Kidney (tissue), 11 donors: ENCODE results near the gene TRAF7. TPM values are rescaled to one million over a fixed set of nuclear protein-coding genes. Genes with fewer than 3 reads are reported as not detected.
"Not testable (repeated sequence)": the region's sequence is repeated elsewhere in the genome, so short reads cannot be mapped to it uniquely, and the experiment has no call there.

Source experiments
- DNase-seq, 5 donors: peaks; one replicate each; pipeline ENCODE4 v3.0.0-alpha.2; 2013 to 2020
- FAIRE-seq: peaks from 2 replicates; lab custom pipeline; 2012; peaks lifted over from hg19 to GRCh38; lab: Jason Lieb, UNC
- H3K27ac ChIP-seq, 2 donors: one replicate each; pipeline ENCODE4 v1.7.0; 2013; ENCODE audit warnings: low read depth in 2 of 2, low read length in 2 of 2, inconsistent platforms in 1 of 2
- H3K27me3 ChIP-seq: one replicate; pipeline ENCODE4 v1.7.1; 2013; ENCODE audit warnings: low read length, inconsistent platforms; ENCODE audit not compliant: control insufficient read depth, insufficient read depth
- H3K36me3 ChIP-seq, 3 donors: one replicate each; pipeline versions ENCODE4 v1.7.0 to v1.7.1; 2013; ENCODE audit warnings: low read length in 3 of 3, control low read depth in 1 of 3, inconsistent platforms in 1 of 3; ENCODE audit not compliant: insufficient read depth in 3 of 3, control insufficient read depth in 2 of 3
- H3K4me1 ChIP-seq, 3 donors: one replicate each; pipeline versions ENCODE4 v1.7.0 to v1.7.1; 2013; ENCODE audit warnings: low read length in 3 of 3, inconsistent platforms in 1 of 3, low read depth in 1 of 3; ENCODE audit not compliant: control insufficient read depth in 2 of 3, insufficient read depth in 2 of 3
- H3K4me3 ChIP-seq, 3 donors: one replicate each; pipeline versions ENCODE4 v1.7.0 to v1.8.1; 2013; ENCODE audit warnings: low read length in 3 of 3, control low read depth in 1 of 3, inconsistent platforms in 1 of 3
- H3K9ac ChIP-seq, 3 donors: one replicate each; pipeline versions ENCODE4 v1.7.0 to v1.7.1; 2013; ENCODE audit warnings: low read length in 3 of 3, control low read depth in 1 of 3, inconsistent platforms in 1 of 3
- H3K9me3 ChIP-seq, 3 donors: one replicate each; pipeline versions ENCODE4 v1.7.0 to v1.7.1; 2013; ENCODE audit warnings: low read length in 3 of 3, control low read depth in 1 of 3, inconsistent platforms in 1 of 3; ENCODE audit not compliant: control insufficient read depth in 2 of 3, insufficient read depth in 1 of 3
- intact Hi-C: fragments of 100-400 bp; cut with DNase I; formaldehyde crosslinking; loops from one replicate; pipeline ENCODE4 v1.11.1; 2022
- polyA plus RNA-seq: library from polyadenylated mRNA; stranded (reverse); fragments of 350-450 nt; fragmentation: Illumina TruSeq; extraction: RNeasy Lipid Tissue Mini Kit (QIAGEN cat#74804); gene quantifications from one replicate; pipeline ENCODE4 v1.2.3, GENCODE V29; 2014; ENCODE audit warnings: low read depth, low replicate concordance; ENCODE audit not compliant: insufficient read depth
- total RNA-seq: library from RNA; stranded (reverse); fragmentation: NEBNext Ultra II Directional; extraction: Animal tissue kit (Norgen Biotek cat#: 25700); gene quantifications from one replicate; pipeline ENCODE4 v1.2.1, GENCODE V29; 2021
- donor health status: control.
- donor health status: control.
- donor health status: DM: yes; HTN: yes; CAD: no.
- donor health status: Normal renal cell carcinoma (clear cell type).

Gene TRAF7
- total and polyA plus RNA-seq, 2 donors from 2014 or later, result 26.1 to 66.8 TPM

DNA sequence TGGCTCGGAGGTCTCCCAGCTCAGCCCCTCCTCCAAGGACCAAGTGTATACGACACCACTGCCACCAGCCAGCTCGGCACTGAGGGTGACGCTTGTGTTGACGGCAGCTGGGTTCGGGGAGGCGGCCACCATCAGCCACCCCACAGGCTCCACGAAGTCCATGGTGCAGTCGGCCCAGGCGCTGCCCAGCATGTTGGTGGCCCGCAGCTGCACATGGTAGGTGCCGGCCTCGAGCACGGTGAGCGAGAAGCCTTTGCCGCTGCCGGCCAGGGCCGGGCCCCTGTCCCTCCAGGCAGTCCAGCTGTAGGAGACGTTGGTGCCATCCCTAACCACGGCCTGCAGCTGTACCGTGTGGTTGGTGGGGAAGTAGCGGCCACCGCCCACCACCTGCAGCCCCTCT is 45.7 kb upstream of the TRAF7 start:
- H3K27ac ChIP-seq, H3K4me1 ChIP-seq, FAIRE-seq, H3K36me3 ChIP-seq, H3K27me3 ChIP-seq, intact Hi-C loops, H3K9ac ChIP-seq, H3K4me3 ChIP-seq, H3K9me3 ChIP-seq: not testable (repeated sequence)
- peak in 1 of 5 donors; percentile 51 for DNase-seq

DNA sequence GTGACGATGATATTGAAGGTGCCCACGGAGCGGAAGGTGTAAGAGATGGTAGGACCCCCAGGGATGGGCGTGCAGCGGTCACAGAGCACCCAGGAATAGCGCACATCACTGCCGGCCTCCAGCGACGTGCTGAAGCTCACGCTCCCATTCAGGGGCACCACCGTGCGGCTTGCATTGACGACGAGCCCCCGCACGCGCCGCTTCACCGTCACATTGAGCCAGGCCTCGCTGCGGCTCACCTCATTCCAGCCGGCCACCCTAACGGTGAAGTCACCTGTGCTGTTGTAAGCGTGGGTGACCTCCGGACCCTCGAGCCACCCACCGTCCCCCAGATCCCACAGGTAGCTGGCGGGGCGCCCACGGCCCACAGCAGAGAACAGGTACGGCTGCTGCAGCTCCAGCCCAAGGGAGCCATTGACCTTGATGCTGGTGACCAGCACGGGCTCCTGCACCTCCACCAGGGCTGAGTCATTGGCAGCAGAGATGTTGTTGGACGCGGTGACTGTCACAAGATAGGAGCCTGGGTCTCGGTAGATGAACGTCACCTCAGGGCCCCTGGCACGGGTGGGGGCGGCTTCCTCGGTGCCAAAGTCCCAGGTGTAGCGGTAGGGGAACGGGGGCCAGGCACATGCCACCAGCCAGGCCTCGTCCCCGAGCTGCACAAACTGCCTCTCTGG is 45.1 kb upstream of the TRAF7 start:
- H3K27me3 ChIP-seq, H3K4me3 ChIP-seq, H3K9me3 ChIP-seq, H3K4me1 ChIP-seq, H3K9ac ChIP-seq, H3K27ac ChIP-seq, intact Hi-C loops, H3K36me3 ChIP-seq, FAIRE-seq: not testable (repeated sequence)
- DNase-seq, result peak in 1 of 5 donors; percentile 59

DNA sequence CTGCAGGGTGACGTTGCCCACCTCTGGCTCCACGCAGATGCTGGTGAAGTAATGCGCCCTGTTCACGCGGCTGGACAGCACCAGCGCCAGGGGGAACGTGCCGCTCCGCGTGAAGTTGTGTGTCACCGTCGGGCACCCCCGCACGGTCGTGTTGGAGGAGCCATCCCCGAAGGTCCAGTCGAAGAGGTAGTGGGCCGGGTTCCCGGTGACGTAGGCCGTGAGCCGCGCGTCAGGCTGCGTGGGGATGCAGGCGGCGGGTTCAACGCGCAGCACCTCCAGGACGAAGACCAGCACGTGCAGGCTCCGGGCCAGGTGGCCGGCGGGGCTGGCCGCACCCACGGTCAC is 44.6 kb upstream of the TRAF7 start:
- intact Hi-C loops, H3K4me3 ChIP-seq, H3K9me3 ChIP-seq, H3K9ac ChIP-seq, H3K27me3 ChIP-seq, H3K27ac ChIP-seq, FAIRE-seq, H3K36me3 ChIP-seq, H3K4me1 ChIP-seq: not testable (repeated sequence)
- DNase-seq, result peak in 1 of 5 donors; percentile 57

DNA sequence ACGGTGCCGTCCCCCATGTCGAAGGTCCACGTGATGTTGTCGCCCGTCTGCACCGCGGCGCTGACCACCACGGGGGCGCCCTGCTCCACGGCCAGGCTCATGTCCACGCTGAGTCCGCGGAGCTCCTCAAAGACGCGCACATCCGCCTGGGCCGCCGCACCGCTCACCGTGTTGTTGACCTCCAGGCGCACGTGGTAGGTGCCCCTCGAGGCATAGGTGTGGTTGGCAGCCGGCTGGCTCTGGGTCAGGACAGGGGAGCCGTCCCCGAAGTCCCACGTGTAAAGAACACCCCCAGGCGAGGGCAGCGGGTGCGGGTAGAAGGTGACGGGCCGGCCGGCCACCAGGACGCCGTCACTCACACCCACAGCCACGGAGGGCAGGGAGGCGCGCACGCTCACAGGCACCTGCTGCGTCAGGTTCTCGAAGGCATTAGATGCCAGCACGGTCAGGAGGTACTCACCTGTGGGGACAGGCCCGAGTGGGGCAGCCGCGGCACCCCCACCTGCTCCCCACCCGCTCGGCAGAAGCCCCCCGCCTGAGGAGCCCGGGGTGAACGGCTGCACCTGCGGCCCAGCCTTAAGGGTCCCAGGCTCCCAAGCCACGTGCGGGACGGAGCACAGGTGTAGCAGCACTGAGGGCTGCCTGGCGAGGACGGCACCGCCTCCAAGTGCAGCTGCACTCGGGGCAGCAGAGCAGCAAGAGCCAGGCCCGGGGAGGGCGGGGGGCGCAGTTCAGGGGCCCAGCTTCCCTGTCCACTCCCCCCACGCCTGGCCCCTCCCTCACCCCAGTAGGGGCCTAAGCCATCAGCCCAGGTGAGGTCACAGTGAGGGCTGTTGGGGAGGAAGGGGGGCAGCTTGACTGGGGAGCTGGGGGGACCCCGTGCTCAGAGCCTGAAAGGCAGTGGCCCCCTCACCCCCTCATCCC is 43.9 kb upstream of the TRAF7 start:
- H3K27me3 ChIP-seq, H3K36me3 ChIP-seq, H3K4me1 ChIP-seq, H3K9ac ChIP-seq, H3K9me3 ChIP-seq, intact Hi-C loops, H3K27ac ChIP-seq, H3K4me3 ChIP-seq, FAIRE-seq: not testable (repeated sequence)
- DNase-seq, result peak in 1 of 5 donors; percentile 69

DNA sequence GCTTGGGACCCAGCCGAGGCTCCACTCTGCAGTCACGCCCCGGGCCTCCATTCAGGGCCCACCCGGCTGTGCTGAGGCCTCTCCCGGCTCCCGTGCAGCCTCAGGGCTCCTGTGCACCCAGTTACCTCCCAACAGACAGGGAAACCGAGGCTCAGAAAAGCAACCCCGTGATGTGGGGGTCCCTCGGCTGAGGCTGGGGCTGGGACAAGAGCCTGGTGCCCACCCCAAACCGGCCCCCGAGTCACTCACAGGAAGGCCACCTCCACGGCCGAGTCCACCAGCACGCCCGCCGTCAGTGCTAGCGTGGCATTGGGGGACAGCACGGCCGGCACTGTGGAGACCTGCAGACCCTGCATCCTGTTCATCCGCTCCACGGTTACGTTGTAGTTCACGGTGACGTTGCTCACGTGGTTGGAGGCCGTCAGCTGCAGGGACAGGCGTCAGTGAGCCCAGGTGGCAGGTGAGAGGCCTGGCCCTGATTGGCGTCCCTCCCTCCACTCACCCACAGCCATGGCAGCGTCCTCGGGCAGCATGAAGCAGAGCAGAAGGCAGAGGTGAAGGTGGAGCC is 43.0 kb upstream of the TRAF7 start:
- H3K36me3 ChIP-seq, H3K4me3 ChIP-seq, intact Hi-C loops, H3K27ac ChIP-seq, H3K4me1 ChIP-seq, H3K27me3 ChIP-seq, FAIRE-seq, H3K9ac ChIP-seq, H3K9me3 ChIP-seq: not testable (repeated sequence)
- peak in 1 of 5 donors; percentile 47 for DNase-seq

DNA sequence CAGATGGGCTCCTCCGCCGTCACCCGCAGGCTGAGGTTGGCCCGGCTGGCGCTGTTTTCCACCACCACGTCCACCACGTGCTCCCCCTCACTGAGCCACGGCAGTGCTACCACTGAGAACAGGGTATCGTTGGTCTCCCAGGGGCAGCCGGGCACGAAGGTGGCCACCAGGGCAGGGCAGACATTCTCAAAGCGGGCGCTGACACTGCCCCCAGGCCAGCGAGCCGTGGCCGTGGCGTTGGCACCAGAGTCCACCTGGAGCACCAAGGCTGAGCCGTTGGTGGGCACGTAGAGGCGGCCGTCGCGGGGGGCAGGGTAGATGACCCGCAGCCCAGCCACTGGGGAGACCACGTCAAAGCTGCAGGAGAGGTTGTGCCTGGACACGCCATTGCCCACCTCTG is 41.4 kb upstream of the TRAF7 start:
- H3K9ac ChIP-seq, H3K4me3 ChIP-seq, FAIRE-seq, H3K27me3 ChIP-seq, H3K4me1 ChIP-seq, intact Hi-C loops, H3K27ac ChIP-seq, H3K9me3 ChIP-seq, DNase-seq, H3K36me3 ChIP-seq: not testable (repeated sequence)

DNA sequence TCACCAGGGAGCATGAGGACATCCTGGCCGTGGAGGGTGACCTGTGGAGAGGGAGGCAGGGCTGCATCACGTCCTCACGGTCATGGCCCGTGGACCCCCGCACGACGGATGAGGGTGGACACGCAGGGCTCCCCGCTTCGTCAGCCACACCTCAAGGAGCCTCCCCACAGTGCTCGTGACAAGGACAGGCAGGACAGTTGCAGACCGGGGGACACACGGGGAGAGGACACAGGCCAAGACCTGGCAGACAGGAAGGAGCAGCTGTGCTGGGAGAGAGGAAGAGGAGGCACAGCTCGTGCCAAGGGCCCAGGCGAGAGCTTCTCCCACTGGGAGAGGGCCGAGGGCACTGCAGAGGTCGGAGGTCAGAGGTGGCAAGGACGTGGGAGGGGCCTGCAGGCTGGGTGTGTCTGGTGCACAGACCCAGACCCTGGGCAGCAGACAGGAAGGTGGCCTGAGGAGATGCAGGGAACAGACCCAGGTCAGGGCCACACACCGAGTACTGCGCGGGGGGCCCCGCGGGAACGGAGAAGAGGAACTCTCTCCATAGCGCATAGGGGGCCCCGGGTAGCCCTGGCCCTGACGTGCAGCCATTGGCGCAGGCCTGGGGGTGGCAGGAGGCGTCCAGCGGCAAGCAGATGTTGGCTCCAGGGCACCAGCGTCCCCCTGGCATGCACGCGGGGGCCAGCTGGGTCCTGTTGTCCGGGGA is 40.5 kb upstream of the TRAF7 start:
- intact Hi-C loops, H3K36me3 ChIP-seq, H3K9me3 ChIP-seq, H3K4me3 ChIP-seq, H3K27ac ChIP-seq, H3K27me3 ChIP-seq, H3K4me1 ChIP-seq, FAIRE-seq, H3K9ac ChIP-seq: not testable (repeated sequence)
- peak in 1 of 5 donors; percentile 59 for DNase-seq
